GM19099 (cell line): ENCODE data around the gene CARD9.

Source experiments
- POLR2A ChIP-seq: IDR thresholded peaks from 3 replicates; pipeline ENCODE4 v1.6.1; 2011; ENCODE audit warnings: low read depth; ENCODE audit not compliant: insufficient read length; ENCODE audit errors: extremely low read depth

Gene CARD9

DNA sequence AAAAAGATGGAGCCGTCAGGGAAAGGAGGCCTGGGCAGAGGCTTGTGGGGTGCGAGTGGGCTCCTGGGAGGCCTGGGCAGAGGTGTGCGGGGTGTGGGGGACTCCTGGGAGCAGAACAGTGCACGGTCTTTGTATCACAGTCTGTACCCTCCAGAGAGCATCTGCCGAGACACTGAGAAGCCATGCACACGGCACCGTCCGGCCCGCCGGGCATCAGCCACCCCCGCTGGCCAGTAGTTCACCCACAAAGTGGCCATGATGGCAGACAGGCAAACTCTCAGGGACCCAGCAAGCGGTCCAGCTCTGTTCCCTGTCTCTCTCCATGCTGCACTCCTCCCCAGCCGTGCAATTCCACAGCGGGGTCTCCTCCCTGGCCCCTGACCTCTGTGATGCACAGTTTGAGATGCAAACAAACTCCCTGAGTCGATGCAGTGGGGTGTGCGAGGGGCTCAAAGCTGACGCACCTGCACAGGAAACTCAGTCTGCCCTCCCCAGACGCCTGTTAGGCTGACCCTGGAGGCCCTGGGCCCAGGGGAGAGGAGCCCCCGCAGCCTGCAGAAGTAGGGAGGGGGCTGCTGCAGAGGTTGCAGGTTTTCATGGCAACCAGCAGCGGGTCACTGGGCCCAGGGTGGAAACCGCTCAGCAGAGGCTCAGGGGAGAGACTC lies 55.2 kb downstream of the CARD9 start:
- TF ChIP-seq POLR2A: no peak

DNA sequence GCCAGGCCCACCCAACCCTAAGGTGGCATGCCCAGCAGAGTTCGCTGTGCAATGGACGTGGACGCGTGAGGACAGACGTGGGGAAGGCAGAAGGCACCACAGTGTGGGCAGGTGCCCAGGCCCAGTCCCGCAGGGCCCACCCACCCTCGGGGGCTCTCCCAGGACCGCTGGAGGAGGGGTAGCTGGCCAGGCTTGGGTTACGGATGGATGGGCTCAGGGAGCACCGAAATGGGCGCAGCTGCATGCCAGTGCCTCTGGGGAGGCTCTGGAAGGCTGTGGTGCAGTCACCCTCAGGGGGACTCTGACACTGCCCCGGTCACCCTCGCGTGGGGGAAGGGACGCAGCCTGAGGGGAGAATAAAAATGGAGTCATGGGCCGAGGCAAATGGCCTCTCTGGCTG lies 55.8 kb downstream of the CARD9 start:
- TF ChIP-seq POLR2A: no peak

- no peak for TF ChIP-seq POLR2A
Measured at GRCh38 chr9:136316896-136317676, 56.4 kb downstream of the CARD9 start.

- TF ChIP-seq POLR2A: no peak
Measured at GRCh38 chr9:136316271-136316751, 57.2 kb downstream of the CARD9 start.

DNA sequence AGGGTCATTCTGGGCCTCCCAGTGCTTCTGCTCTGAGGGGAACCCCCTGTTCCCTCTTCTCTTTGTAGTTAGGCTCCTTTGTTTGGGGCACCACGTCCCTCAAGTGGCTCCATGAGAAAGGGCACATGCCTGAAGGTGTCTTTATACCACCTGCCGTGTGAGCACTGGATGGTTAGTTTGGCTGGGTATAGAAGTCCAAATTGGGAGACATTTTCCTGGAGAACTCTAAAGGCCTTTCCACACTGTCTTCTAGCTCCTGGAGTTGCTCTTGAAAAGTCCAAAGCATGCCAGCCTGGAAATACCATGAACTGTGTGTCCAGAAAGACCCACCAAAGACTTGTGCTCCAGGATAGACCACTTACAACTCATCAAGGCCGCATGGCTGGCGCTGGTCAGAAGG lies 58.5 kb downstream of the CARD9 start:
- TF ChIP-seq POLR2A: no peak

- no peak for TF ChIP-seq POLR2A
Measured at GRCh38 chr9:136314056-136314416, 59.4 kb downstream of the CARD9 start.
